H54 (cell line): ENCODE measurements around the gene ZMYND15.

Source experiments
- DNase-seq: peaks from one replicate; pipeline ENCODE4 v3.0.0; 2011; ENCODE audit warnings: low spot score, mixed read lengths; ENCODE audit not compliant: insufficient read length
- FAIRE-seq: peaks from 3 replicates; lab custom pipeline; 2011; peaks lifted over from hg19 to GRCh38; lab: Jason Lieb, UNC
- POLR2A ChIP-seq: IDR thresholded peaks from 2 replicates; pipeline ENCODE4 v1.6.1; 2011; ENCODE audit warnings: low read depth, mild to moderate bottlenecking, low read length

Gene ZMYND15

DNA sequence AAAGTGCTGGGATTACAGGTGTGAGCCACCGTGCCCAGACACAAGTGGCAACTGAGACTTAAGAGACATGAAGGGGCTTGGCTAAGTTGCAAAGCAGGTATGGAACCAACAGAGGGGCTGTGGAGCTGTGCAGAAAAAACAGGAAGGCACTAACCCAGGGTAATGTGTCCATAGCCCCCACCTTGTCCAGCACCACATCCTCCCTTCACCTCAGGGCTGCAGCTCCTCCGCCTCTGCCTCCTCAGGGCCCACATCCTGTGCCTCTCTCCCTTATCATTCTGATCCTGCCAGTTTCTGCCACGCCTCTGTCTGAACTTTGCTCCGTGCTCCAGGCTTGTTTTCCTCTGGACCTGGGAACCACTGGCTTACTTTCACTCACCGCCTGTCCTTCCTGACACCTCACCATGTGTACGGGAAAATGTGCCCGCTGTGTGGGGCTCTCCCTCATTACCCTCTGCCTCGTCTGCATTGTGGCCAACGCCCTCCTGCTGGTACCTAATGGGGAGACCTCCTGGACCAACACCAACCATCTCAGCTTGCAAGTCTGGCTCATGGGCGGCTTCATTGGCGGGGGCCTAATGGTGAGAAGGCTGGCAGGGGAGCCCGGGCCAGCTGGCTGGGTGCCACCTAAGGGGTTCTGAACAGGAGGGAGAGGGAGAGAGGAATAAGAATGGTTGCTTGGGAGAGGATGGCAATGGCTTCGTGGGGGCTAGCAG is 32.0 kb downstream of the ZMYND15 start, which contains the start of gene TM4SF5:
TM4SF5 (plus strand) TSS at position 368 of the 716 bp plus-strand sequence; CDS start at position 405, 37 bp downstream.
- no peak for TF ChIP-seq POLR2A
- FAIRE-seq (no peak), DNase-seq (peak; percentile 28)

DNA sequence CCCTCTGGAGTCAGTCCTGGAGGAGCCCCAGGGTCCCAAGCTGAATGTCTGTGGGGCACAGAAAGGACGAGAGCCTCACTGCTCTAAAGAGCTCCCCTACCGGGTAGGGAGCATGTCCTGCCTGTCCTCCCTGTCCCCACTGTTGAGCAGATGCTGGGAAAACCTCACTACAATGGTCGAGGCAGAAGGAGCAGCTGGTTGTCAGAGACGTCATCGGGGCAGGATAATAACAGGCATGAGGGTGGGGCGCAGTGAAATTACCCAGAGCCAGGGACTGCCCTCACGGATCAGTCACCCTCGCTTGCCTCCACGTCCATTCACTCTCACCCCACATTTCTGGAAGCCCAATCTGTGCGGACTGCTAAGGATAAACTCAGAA is 32.6 kb downstream of the ZMYND15 start:
- TF ChIP-seq POLR2A: no peak
- no peak for FAIRE-seq
- no peak for DNase-seq

DNA sequence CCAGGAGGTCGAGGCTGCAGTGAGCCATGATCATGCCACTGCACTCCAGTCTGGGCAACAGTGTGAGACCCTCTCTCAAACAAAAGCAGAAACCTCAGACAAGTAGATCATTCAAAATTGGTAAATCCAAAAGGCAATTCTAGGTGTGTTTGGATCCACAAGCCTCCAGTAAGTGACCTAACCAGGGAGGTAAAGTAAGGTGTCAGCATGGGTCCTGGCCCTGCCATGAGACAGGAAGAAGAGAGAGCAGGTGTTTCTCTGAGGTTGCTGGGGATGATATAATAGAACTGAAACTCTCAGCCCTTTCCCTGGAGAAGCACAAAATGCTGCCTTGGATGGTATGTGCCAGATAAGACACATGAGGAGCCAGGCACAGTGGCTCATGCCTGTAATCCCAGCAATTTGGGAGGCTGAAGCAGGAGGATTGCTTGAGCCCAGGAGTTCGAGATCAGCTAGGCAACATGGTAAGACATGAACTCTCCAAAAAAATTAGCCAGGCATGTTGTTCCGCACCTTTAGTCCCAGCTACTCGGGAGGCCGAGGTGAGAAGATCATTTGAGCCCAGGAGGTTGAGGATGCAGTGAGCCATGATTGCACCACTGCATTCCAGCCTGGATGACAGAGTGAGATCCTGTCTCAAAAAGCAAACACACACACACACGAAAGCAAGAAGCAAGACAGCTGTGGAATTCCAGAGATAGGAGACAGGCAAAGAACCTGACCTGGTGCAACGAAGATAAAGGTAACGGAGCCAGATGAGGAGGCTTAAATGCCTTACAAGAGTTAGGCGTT is 38.5 kb downstream of the ZMYND15 start:
- FAIRE-seq (no peak), DNase-seq (no peak)
- TF ChIP-seq POLR2A: no peak

DNA sequence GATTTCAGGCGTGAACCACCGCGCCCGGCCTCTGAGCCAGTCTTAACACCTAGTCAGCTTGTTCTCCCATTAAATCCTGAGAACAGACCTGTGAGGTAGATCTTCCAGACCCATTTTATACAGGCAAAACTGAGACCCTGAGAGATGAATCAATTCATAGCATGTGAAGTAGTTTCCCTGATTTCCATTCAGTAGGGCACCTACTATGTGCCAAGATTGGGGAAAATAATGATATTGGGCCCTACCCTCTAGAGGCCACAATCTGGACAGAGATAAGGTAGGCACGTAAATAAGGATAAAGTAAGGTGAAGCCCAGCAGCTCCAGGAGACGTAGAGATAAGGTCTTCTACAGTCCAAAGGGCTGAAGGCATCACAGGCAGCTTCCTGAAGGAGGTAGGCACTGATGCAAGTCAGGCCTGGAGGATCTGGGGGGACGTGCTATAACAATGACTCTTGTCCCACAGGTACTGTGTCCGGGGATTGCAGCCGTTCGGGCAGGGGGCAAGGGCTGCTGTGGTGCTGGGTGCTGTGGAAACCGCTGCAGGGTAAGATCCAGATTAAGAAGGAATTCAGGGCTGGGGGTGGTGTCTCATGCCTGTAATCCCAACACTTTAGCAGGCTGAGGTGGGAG is 40.8 kb downstream of the ZMYND15 start:
- DNase-seq (no peak), FAIRE-seq (no peak)
- TF ChIP-seq POLR2A: no peak

DNA sequence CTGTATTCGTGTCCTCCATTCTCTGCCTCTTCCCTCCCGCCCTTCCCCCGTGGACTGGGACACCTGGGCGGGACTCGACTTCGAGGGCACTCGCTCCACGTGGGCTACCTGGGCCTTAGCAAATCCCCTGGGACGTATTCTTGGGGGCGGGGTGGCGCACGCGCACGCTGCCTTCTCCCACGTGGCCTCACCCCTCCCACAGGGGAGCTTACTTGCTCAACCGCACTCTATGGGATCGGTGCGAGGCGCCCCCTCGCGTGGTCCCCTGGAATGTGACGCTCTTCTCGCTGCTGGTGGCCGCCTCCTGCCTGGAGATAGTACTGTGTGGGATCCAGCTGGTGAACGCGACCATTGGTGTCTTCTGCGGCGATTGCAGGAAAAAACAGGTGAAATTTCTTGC is 43.0 kb downstream of the ZMYND15 start:
- FAIRE-seq (no peak), DNase-seq (no peak)
- TF ChIP-seq POLR2A: no peak

DNA sequence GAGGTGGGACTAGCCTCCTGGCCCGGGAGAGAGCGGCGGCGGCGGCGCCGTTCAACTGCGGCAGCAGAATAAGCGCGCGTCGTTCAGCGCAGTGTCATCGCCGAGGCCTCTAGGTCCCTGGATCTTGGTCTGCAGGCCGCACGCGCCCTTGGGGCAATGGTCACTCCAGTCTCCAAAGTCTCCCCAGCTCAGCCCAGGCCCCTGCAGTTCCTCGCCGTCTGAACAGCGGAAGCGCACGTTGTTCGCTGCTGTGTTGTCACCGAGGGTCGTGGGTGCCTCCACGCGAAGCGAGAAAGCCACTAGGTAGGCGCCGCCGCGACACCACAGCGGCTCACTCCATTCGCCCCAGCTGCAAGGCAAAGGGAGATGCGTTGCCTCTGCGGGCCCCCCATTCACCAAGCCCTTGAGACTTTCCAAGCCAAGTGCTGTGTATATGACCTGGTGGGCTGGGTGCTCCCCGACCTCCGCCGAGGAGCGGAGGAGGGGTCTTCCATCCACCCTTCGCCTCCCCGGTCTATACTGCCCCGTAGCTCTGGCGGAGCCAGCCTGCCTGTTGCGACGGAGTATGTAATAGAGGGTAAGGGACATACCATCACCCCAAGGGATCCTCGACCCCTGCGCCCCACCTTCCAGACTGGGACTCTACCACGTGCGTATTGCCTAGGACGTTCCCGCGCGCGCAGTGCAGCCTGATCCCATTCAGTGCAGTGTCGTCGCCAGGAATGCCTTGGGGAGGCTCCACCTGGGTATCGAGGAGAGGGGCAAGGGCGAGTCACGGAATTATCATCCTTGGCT is 45.9 kb downstream of the ZMYND15 start:
- FAIRE-seq (no peak), DNase-seq (no peak)
- TF ChIP-seq POLR2A: no peak

DNA sequence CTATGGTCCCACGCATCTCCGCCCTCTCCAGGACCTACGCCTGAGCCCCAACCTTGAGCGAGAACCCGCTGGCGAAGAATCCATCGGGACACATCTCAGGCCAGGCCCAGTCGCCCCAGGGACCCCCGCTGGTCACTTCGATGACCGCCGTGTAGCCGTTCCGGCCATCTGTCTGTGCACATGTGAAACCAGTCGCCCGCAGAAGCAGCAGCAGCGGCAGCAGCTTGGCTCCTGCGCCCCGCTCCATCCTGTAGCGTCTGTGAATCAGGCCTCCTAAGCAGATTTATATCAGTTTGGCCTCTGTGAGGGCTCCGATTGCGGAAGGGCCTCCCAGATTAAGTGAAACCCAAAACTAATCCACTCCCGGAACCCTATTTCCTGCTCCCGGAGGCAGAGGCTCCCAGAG is 46.5 kb downstream of the ZMYND15 start, which contains the start of gene VMO1:
VMO1 (minus strand) TSS at position 259 of the 406 bp plus-strand sequence; CDS start at position 247, 12 bp downstream.
- no peak for DNase-seq
- no peak for TF ChIP-seq POLR2A
- FAIRE-seq: no peak

DNA sequence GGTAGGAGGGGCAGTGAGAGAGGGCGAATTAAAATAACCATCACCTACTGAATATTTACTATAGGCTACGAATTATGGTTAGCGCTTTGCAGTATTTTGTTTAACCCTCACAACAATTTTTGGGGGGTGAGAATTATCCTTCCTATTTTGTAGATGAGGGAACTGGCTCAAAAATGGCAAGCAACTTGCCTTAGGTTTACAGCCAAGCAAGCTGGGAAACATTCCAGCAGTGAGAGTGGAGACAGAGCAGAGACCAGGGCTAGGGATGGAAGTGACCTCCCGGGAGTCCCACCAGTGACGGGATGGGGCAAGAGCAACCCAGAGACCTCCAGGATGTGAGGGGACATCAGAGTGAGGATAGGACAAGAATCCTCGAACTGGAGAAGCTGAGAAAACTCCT is 46.9 kb downstream of the ZMYND15 start:
- no peak for TF ChIP-seq POLR2A
- DNase-seq (no peak), FAIRE-seq (no peak)

DNA sequence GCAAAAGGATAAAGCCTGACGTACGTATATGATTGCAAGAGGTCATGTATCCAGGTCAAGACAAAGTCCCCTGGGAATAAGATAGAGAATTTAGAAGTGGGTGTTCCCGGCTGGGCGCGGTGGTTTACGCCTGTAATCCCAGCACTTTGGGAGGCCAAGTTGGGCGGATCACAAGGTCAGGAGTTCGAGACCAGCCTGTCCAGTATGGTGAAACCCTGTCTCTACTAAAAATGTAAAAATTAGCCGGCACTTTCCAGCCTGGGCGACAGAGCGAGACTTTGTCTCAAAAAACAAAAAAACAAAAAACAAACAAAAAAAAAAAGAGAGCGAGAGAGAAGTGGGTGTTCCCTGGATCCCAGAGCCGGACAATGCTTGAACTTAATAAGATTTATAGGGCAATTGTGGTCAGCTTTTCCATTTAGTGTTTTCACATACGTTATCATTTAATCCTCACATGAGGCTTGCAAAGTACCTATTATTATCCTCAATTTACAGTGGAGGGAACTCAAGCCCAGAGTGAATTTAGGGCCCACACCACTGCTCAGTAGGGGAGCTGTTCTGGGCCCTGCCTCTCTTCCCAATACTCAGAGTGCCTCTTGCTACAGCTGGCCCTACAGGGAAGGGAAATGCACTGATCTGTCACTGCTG is 48.6 kb downstream of the ZMYND15 start:
- no peak for FAIRE-seq
- TF ChIP-seq POLR2A: no peak
- no peak for DNase-seq

DNA sequence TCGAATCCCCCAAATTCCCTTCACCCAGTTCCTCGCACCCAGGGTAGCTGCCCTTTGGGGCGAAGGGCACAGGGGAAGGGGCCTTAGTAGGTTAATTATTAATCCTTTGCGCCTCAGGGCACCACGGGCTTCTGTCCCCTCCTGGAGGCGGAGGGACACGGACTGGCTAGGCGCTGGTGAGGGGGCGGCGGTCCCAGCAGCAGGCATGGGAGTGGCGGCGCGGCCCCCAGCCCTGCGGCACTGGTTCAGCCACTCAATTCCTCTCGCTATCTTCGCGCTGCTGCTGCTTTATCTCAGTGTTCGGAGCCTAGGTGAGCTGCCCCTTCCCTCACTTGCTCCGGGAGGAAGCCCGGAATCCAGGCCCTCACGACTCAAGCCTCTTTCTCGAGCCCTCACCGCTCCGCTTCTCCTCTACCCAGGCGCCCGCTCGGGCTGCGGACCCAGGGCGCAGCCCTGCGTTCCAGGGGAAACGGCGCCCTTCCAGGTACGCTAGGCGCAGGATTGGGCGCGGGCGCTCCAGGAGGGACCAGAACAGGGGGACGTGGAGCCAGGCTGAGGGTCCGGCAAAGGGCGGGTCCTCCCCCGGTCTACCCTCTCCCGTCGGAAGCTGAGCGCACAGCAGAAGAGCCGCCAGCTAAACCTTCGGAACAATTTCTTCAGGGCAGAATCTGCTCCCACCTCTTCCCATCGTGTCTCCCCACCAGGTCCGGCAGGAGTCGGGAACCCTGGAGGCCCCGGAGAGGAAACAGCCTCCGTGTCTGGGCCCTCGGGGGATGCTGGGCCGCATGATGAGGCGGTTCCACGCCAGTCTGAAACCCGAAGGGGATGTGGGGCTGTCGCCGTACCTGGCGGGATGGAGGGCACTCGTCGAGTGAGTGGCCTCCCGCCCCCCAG is 49.4 kb downstream of the ZMYND15 start, which contains the start of gene GLTPD2:
GLTPD2 (plus strand) TSS at position 158 of the 894 bp plus-strand sequence; CDS start at position 206, 48 bp downstream.
- no peak for DNase-seq
- TF ChIP-seq POLR2A: no peak
- no peak for FAIRE-seq

DNA sequence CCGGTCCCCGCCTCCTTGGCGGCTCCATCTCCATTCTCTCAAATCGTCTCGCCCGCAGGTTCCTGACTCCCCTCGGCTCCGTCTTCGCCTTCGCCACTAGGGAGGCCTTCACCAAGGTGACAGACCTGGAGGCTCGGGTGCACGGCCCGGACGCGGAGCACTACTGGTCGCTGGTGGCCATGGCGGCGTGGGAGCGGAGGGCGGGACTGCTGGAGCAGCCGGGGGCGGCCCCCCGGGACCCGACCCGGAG is 50.0 kb downstream of the ZMYND15 start:
- DNase-seq: no peak
- no peak for TF ChIP-seq POLR2A
- FAIRE-seq: no peak

DNA sequence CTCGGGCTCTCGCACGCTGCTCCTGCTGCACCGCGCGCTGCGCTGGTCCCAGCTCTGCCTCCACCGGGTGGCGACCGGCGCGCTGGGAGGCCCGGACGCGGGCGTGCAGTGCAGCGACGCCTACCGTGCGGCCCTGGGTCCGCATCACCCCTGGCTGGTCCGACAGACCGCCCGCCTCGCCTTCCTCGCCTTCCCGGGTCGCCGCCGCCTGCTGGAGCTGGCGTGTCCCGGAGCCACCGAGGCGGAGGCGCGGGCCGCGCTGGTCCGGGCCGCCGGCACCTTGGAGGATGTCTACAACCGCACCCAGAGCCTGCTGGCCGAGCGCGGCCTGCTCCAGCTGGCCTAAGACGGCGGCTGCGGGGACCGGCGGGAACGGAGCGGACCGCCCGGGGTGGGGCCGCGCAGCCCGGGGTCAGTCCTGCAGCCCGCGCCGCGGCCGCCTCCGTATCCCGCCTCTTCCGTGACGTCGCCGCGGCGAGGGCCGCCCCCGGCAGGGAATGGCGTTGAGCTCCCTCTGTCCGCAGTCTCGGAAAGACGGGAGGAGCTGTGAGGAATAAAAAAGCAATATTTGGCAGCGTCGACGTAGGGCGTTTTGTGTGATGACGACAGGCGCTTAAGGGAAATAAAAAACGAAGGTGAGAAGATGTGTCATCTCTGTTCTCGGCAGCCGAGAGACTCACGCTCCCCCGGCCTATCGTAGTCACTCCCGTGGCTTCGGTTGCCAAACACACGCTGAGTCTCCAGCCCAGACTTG is 50.5 kb downstream of the ZMYND15 start:
- peak; percentile 83 for TF ChIP-seq POLR2A
- DNase-seq (peak; percentile 88), FAIRE-seq (no peak)
